Calu3 (cell line): ENCODE measurements around the gene NINL. TPM values are rescaled to one million over a fixed set of nuclear protein-coding genes. Genes with fewer than 3 reads are reported as not detected.

Experiments
- BruUV-seq: library from RNA; stranded (reverse); fragments of 400-500 nt; replicated peaks from 2 replicates; lab custom pipeline; 2021; lab: Mats Ljungman, UMichigan
- CTCF ChIA-PET: fragments of 300-600 bp; sonication (Branson Sonifier 250); formaldehyde crosslinking; loops from one replicate; lab custom pipeline; 2022; ENCODE audit warnings: antibody characterized with exemption; lab: Charles Lee
- DNase-seq: peaks from one replicate; pipeline ENCODE4 v3.0.0; 2022
- H3K27ac Mint-ChIP-seq: one replicate; pipeline ENCODE4 v1.8.0; 2022; ENCODE audit warnings: mixed read lengths; ENCODE audit not compliant: unreplicated experiment
- H3K27me3 Mint-ChIP-seq: one replicate; pipeline ENCODE4 v1.8.0; 2022; ENCODE audit warnings: mixed read lengths; ENCODE audit not compliant: unreplicated experiment
- H3K36me3 Mint-ChIP-seq: one replicate; pipeline ENCODE4 v1.8.0; 2022; ENCODE audit warnings: mild to moderate bottlenecking, moderate library complexity, mixed read lengths; ENCODE audit not compliant: insufficient read depth, unreplicated experiment
- H3K4me1 Mint-ChIP-seq: one replicate; pipeline ENCODE4 v1.8.0; 2022; ENCODE audit warnings: mild to moderate bottlenecking, low read depth, mixed read lengths; ENCODE audit not compliant: unreplicated experiment
- H3K4me3 Mint-ChIP-seq: one replicate; pipeline ENCODE4 v1.8.0; 2022; ENCODE audit warnings: mild to moderate bottlenecking, low read depth, moderate library complexity, mixed read lengths; ENCODE audit not compliant: unreplicated experiment
- H3K9me3 Mint-ChIP-seq: one replicate; pipeline ENCODE4 v1.8.0; 2022; ENCODE audit warnings: low read depth, mixed read lengths; ENCODE audit not compliant: unreplicated experiment
- CTCF ChIP-seq: fragments of 200-600 bp; IDR thresholded peaks from one replicate; pipeline ENCODE4 v1.8.0; 2022; ENCODE audit warnings: antibody characterized with exemption; ENCODE audit not compliant: unreplicated experiment
- intact Hi-C: fragments of 100-400 bp; cut with micrococcal nuclease; formaldehyde crosslinking; loops from one replicate; pipeline ENCODE4 v1.10.0; 2022; ENCODE audit not compliant: unreplicated experiment
- total RNA-seq: library from RNA; stranded (reverse); gene quantifications from 2 replicates; pipeline ENCODE4 v1.2.3, GENCODE V29; 2022

Gene NINL
- total RNA-seq, 1 experiment from 2014 or later: 9.1 TPM

GRCh38 chr20:25514747-25515340 lies 70.5 kb downstream of the NINL start:
- Mint-ChIP-seq H3K4me3 (no peak overlapping the region), H3K36me3 (peaks cover 5% of the 10 kb centered on the region), H3K9me3 (peaks cover 4% of the 10 kb centered on the region), H3K27ac (no peak overlapping the region), H3K27me3 (no peaks in the 10 kb centered on the region), H3K4me1 (no peaks in the 10 kb centered on the region)
- DNase-seq: no peak
- no peak for TF ChIP-seq CTCF
- intact Hi-C loops: no loop called here
- no TSS peak for BruUV-seq
- CTCF ChIA-PET: no interaction called here

- H3K36me3 Mint-ChIP-seq: peaks cover 5% of the 10 kb centered on the region
- no peaks in the 10 kb centered on the region for H3K4me1 Mint-ChIP-seq
- intact Hi-C loops: no loop called here
- no peak overlapping the region for H3K27ac Mint-ChIP-seq
- no TSS peak for BruUV-seq
- H3K4me3 Mint-ChIP-seq: no peak overlapping the region
- no peak for TF ChIP-seq CTCF
- H3K9me3 Mint-ChIP-seq: peaks cover 4% of the 10 kb centered on the region
- no peak for DNase-seq
- no peaks in the 10 kb centered on the region for H3K27me3 Mint-ChIP-seq
- CTCF ChIA-PET: no interaction called here
Observed at GRCh38 chr20:25514195-25514594, 71.1 kb downstream of the NINL start.

- CTCF ChIA-PET: no interaction called here
- no peaks in the 10 kb centered on the region for H3K27me3 Mint-ChIP-seq
- peaks cover 5% of the 10 kb centered on the region for H3K36me3 Mint-ChIP-seq
Observed at GRCh38 chr20:25512709-25513108, 72.6 kb downstream of the NINL start.

GRCh38 chr20:25511183-25511582 lies 74.1 kb downstream of the NINL start:
- intact Hi-C loops: no loop called here
- Mint-ChIP-seq H3K36me3 (peaks cover 5% of the 10 kb centered on the region), H3K4me3 (no peak overlapping the region), H3K27ac (no peak overlapping the region), H3K27me3 (no peaks in the 10 kb centered on the region), H3K9me3 (peaks cover 4% of the 10 kb centered on the region), H3K4me1 (peaks cover 7% of the 10 kb centered on the region)
- CTCF ChIA-PET: no interaction called here
- TF ChIP-seq CTCF: no peak
- no peak for DNase-seq
- no TSS peak for BruUV-seq

More at GRCh38 chr20:25512709-25513108, 72.6 kb downstream of the NINL start:
- no TSS peak for BruUV-seq
- DNase-seq: no peak
- no peak for TF ChIP-seq CTCF
- peaks cover 7% of the 10 kb centered on the region for H3K4me1 Mint-ChIP-seq
- H3K27ac Mint-ChIP-seq: no peak overlapping the region
- intact Hi-C loops: no loop called here
- H3K9me3 Mint-ChIP-seq: peaks cover 4% of the 10 kb centered on the region
- H3K4me3 Mint-ChIP-seq: no peak overlapping the region
